SK-N-SH (cell line): ENCODE results near the gene ABCC4. TPM values are rescaled to one million over a fixed set of nuclear protein-coding genes. Genes with fewer than 3 reads are reported as not detected.

Source experiments
- CTCF ChIA-PET: fragments of 300-600, 350-600 bp; formaldehyde crosslinking; extraction: SDS; loops from one replicate; lab custom pipeline; 2021; lab: Yijun Ruan, JAX
- POLR2A ChIA-PET: fragments of 350-600 bp; sonication (Branson Sonifier 250); formaldehyde crosslinking; extraction: SDS; loops from one replicate; lab custom pipeline; 2020; ENCODE audit warnings: antibody characterized with exemption, inconsistent platforms; lab: Yijun Ruan, JAX
- DNase-seq: peaks from one replicate; pipeline ENCODE4 v3.0.0; 2012
- H2AFZ ChIP-seq: fragments of 200-600 bp; sonication (generic); 2 replicates; pipeline ENCODE4 v1.8.1; 2016; ENCODE audit warnings: antibody characterized with exemption, mild to moderate bottlenecking, low read depth
- H3F3A ChIP-seq: fragments of 200-600 bp; sonication (generic); replicated peaks from 2 replicates; pipeline ENCODE3; 2016; ENCODE audit warnings: antibody characterized with exemption, mild to moderate bottlenecking; ENCODE audit not compliant: insufficient read depth
- H3K27ac ChIP-seq, 2 experiments: fragments of 200-500 bp in 1 of 2; fragments of 200-600 bp in 1 of 2; sonication (Bioruptor generic) in 1 of 2; sonication (generic), shearing (Covaris generic) in 1 of 2; 2 replicates each; pipeline versions ENCODE4 v1.5.1 to v1.6.1; 2014 to 2016; ENCODE audit warnings: low read depth in 2 of 2, inconsistent platforms in 1 of 2, low read length in 1 of 2, mild to moderate bottlenecking in 1 of 2, mixed read lengths in 1 of 2
- H3K27me3 ChIP-seq: fragments of 200-600 bp; sonication (generic), shearing (Covaris generic); 2 replicates; pipeline ENCODE4 v1.6.1; 2016; ENCODE audit warnings: mixed run types; ENCODE audit not compliant: insufficient read depth
- H3K36me3 ChIP-seq, 2 experiments: fragments of 200-500 bp in 1 of 2; fragments of 200-600 bp in 1 of 2; sonication (Bioruptor generic) in 1 of 2; sonication (generic) in 1 of 2; replicated peaks in 1 of 2; 2 replicates each; pipeline versions ENCODE3 to v1.5.1; 2014 to 2016; ENCODE audit warnings: low read length in 1 of 2, mild to moderate bottlenecking in 1 of 2; ENCODE audit not compliant: insufficient read depth in 2 of 2, control insufficient read depth in 1 of 2
- H3K4me1 ChIP-seq, 2 experiments: fragments of 200-500 bp in 1 of 2; fragments of 200-600 bp in 1 of 2; sonication (Bioruptor generic) in 1 of 2; sonication (generic), shearing (Covaris generic) in 1 of 2; 2 replicates each; pipeline versions ENCODE4 v1.5.1 to v1.6.1; 2014 to 2016; ENCODE audit warnings: low read depth in 1 of 2, low read length in 1 of 2, mixed run types in 1 of 2; ENCODE audit not compliant: insufficient read depth in 2 of 2, control insufficient read depth in 1 of 2
- H3K4me2 ChIP-seq: fragments of 200-600 bp; sonication (generic), shearing (Covaris generic); 2 replicates; pipeline ENCODE4 v1.6.1; 2017; ENCODE audit warnings: mixed run types
- H3K4me3 ChIP-seq, 2 experiments: fragments of 200-500 bp in 1 of 2; fragments of 200-600 bp in 1 of 2; sonication (Bioruptor generic) in 1 of 2; sonication (generic), shearing (Covaris generic) in 1 of 2; 2 replicates each; pipeline versions ENCODE4 v1.5.1 to v1.8.1; 2014 to 2016; ENCODE audit warnings: low read depth in 2 of 2, inconsistent platforms in 1 of 2, low read length in 1 of 2, mild to moderate bottlenecking in 1 of 2, mixed read lengths in 1 of 2, moderate library complexity in 1 of 2
- H3K79me2 ChIP-seq: fragments of 200-600 bp; sonication (generic); 2 replicates; pipeline ENCODE4 v1.8.1; 2017; ENCODE audit warnings: mild to moderate bottlenecking; ENCODE audit not compliant: insufficient read depth
- H3K9ac ChIP-seq: fragments of 200-600 bp; sonication (generic); 2 replicates; pipeline ENCODE4 v1.6.1; 2017; ENCODE audit warnings: mixed run types
- H3K9me2 ChIP-seq: fragments of 200-600 bp; sonication (generic); 2 replicates; pipeline ENCODE4 v1.6.1; 2017; ENCODE audit warnings: mixed run types
- H3K9me3 ChIP-seq: fragments of 200-600 bp; sonication (generic); 2 replicates; pipeline ENCODE4 v1.6.1; 2017; ENCODE audit warnings: mixed run types, mild to moderate bottlenecking, moderate library complexity
- H4K20me1 ChIP-seq: fragments of 200-600 bp; sonication (generic); 2 replicates; pipeline ENCODE4 v1.6.1; 2017; ENCODE audit warnings: mild to moderate bottlenecking, mixed run types; ENCODE audit not compliant: insufficient read depth
- ELF1 ChIP-seq: IDR thresholded peaks from 2 replicates; pipeline ENCODE4 v1.4.0; 2012
- FOSL2 ChIP-seq: IDR thresholded peaks from 2 replicates; pipeline ENCODE4 v1.4.0; 2012; ENCODE audit warnings: low read depth, mild to moderate bottlenecking, moderate library complexity, borderline replicate concordance
- FOXJ3 ChIP-seq: sonication (generic); formaldehyde crosslinking; IDR thresholded peaks from 2 replicates; pipeline ENCODE4 v1.5.1; 2020; ENCODE audit warnings: mild to moderate bottlenecking, missing genetic modification reagents
- FOXM1 ChIP-seq: IDR thresholded peaks from 2 replicates; pipeline ENCODE4 v1.4.0; 2012; ENCODE audit warnings: low read depth, mild to moderate bottlenecking
- GATA2 ChIP-seq: sonication (generic); formaldehyde crosslinking; IDR thresholded peaks from 2 replicates; pipeline ENCODE4 v1.5.0; 2020; ENCODE audit warnings: mild to moderate bottlenecking, missing genetic modification reagents
- MEF2A ChIP-seq: IDR thresholded peaks from 2 replicates; pipeline ENCODE4 v1.4.0; 2012; ENCODE audit warnings: low read depth, borderline replicate concordance
- MXI1 ChIP-seq: IDR thresholded peaks from 2 replicates; pipeline ENCODE4 v1.6.1; 2012; ENCODE audit warnings: mild to moderate bottlenecking, low read depth, low read length, improper control_type of control experiment
- NRF1 ChIP-seq: IDR thresholded peaks from 2 replicates; pipeline ENCODE4 v1.6.1; 2012; ENCODE audit warnings: low read depth, mild to moderate bottlenecking, low read length
- POLR2AphosphoS5 ChIP-seq: IDR thresholded peaks from 2 replicates; pipeline ENCODE4 v1.6.1; 2012; ENCODE audit warnings: low read depth, low read length
- RAD21 ChIP-seq: IDR thresholded peaks from 2 replicates; pipeline ENCODE4 v1.6.1; 2012; ENCODE audit warnings: mild to moderate bottlenecking, low read length
- SMC3 ChIP-seq: IDR thresholded peaks from 2 replicates; pipeline ENCODE4 v1.6.1; 2012; ENCODE audit warnings: low read depth, low read length, improper control_type of control experiment
- TAF1 ChIP-seq: IDR thresholded peaks from 2 replicates; pipeline ENCODE4 v1.6.1; 2012; ENCODE audit warnings: low read depth, mild to moderate bottlenecking, low read length, moderate library complexity, borderline replicate concordance
- WGBS: methylation state at CpG from one replicate; pipeline ENCODE4 v1.1.6; 2017; ENCODE audit warnings: low lambda C conversion rate; 5-methylcytosine and 5-hydroxymethylcytosine counted together
- polyA plus RNA-seq, 3 experiments: library from polyadenylated mRNA; depleted of rRNA; stranded (reverse); fragments of >200 nt; gene quantifications; 2 replicates each; pipeline ENCODE4 v1.2.3, GENCODE V29; 2012
- TF ChIP-seq, protein P1 (sequence below): IDR thresholded peaks from 2 replicates; pipeline ENCODE4 v1.4.0; 2012; ENCODE audit warnings: low read depth, borderline replicate concordance
- TF ChIP-seq, protein P2 (sequence below): IDR thresholded peaks from 2 replicates; pipeline ENCODE4 v1.4.0; 2012; ENCODE audit warnings: low read depth, borderline replicate concordance

ABCC4 gene
- polyA plus RNA-seq, 1 of the 3 experiments (the other 2 are of a cell fraction), result 7.8 TPM

GRCh38 chr13:95140502-95140901, 160.7 kb downstream of the ABCC4 start (continued):
- TF ChIP-seq FOSL2, result no peak
- no peak for TF ChIP-seq ELF1

- WGBS, result 92% methylated on average over 11 of the region's 11 CpGs
- Histone ChIP-seq H3K4me2 (no peak overlapping the region), H2AFZ (no peak overlapping the region), H3F3A (no peaks in the 10 kb centered on the region), H3K79me2 (no peaks in the 10 kb centered on the region), H3K27ac (no peak overlapping the region), H3K9me2 (no peaks in the 10 kb centered on the region), H3K4me3 (no peak overlapping the region), H4K20me1 (no peaks in the 10 kb centered on the region), H3K9ac (no peak overlapping the region), H3K27me3 (no peaks in the 10 kb centered on the region), H3K36me3 (peaks cover 5 to 18% of the 10 kb centered on the region in 2 experiments), H3K9me3 (no peaks in the 10 kb centered on the region), H3K4me1 (peaks cover 6 to 10% of the 10 kb centered on the region in 2 experiments; a peak in 2 of 4 replicates)
- TF ChIP-seq, protein P1, sequence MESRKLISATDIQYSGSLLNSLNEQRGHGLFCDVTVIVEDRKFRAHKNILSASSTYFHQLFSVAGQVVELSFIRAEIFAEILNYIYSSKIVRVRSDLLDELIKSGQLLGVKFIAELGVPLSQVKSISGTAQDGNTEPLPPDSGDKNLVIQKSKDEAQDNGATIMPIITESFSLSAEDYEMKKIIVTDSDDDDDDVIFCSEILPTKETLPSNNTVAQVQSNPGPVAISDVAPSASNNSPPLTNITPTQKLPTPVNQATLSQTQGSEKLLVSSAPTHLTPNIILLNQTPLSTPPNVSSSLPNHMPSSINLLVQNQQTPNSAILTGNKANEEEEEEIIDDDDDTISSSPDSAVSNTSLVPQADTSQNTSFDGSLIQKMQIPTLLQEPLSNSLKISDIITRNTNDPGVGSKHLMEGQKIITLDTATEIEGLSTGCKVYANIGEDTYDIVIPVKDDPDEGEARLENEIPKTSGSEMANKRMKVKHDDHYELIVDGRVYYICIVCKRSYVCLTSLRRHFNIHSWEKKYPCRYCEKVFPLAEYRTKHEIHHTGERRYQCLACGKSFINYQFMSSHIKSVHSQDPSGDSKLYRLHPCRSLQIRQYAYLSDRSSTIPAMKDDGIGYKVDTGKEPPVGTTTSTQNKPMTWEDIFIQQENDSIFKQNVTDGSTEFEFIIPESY, result no peak
- no peak for TF ChIP-seq MXI1
- TF ChIP-seq GATA2 (CRISPR knock-in tag), result no peak
- no peak for TF ChIP-seq SMC3
- no peak for TF ChIP-seq FOSL2
- no peak for TF ChIP-seq TAF1
- TF ChIP-seq, protein P2, sequence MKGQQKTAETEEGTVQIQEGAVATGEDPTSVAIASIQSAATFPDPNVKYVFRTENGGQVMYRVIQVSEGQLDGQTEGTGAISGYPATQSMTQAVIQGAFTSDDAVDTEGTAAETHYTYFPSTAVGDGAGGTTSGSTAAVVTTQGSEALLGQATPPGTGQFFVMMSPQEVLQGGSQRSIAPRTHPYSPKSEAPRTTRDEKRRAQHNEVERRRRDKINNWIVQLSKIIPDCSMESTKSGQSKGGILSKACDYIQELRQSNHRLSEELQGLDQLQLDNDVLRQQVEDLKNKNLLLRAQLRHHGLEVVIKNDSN, result no peak
- no peak for TF ChIP-seq POLR2AphosphoS5
- no peak for TF ChIP-seq RAD21
- no peak for TF ChIP-seq MEF2A
- no peak for TF ChIP-seq FOXM1
- no peak for TF ChIP-seq NRF1
- no peak for TF ChIP-seq FOXJ3
- ChIA-PET CTCF (interaction anchor here (1.1 to 1.2 kb wide), 2 partner anchors 9 to 50 kb away, joined by 3 to 4 read pairs; no protein-coding TSS in a partner anchor), POLR2A (interaction anchor here (0.6 kb wide), 1 partner anchor 74 kb away, joined by 4 read pairs; no protein-coding TSS in a partner anchor)
- no peak for DNase-seq
Measured at GRCh38 chr13:95138876-95139585, 162.2 kb downstream of the ABCC4 start.
